GM19351 (cell line): ENCODE measurements around the gene LIN52.
"Not testable (repeated sequence)": the region's sequence is repeated elsewhere in the genome, so short reads cannot be mapped to it uniquely, and the experiment has no call there.

Experiments
- ATAC-seq: cut with Tn5 transposase; IDR thresholded peaks from one replicate; pipeline ENCODE4 v1.9.1; 2021; ENCODE audit warnings: mild to moderate bottlenecking, moderate library complexity; ENCODE audit not compliant: unreplicated experiment

LIN52 gene

DNA sequence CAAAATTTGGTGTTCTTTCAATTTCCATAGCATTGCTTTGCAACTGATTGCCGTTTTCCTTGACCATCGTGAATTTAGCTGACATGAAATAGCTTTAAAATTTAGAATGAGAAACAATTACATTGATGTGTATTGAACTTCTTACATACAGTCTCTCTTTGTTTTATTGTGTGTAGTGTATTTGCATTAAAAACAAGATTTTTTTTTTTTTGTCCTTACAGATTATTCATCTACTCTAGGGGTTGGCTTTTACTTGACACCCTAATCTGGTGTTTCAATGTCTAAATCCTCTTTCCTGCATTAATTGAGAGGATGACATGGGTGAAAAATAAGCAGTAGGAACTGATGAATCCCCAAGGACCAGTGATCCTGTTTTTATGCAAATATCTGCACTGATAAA, 20.6 kb downstream of the LIN52 start:
- no peak for ATAC-seq

DNA sequence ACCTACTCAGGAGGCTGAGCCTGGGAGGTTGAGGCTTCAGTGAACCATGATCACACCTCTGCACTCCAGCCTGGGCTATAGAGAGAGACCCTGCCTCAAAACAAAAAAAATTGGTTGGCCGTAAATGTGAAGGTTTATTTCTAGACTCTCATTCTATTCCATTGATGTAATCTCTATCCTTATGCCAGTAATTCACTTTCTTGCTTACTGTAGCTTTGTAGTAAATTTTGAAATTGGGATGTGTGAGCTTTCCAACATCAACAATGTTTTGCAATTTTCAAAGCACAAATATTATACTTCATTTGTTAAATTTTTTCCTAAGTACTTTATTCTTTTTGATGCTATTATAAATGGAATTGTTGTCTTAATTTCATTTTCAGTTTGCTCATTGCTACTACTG, 24.6 kb downstream of the LIN52 start:
- no peak for ATAC-seq

DNA sequence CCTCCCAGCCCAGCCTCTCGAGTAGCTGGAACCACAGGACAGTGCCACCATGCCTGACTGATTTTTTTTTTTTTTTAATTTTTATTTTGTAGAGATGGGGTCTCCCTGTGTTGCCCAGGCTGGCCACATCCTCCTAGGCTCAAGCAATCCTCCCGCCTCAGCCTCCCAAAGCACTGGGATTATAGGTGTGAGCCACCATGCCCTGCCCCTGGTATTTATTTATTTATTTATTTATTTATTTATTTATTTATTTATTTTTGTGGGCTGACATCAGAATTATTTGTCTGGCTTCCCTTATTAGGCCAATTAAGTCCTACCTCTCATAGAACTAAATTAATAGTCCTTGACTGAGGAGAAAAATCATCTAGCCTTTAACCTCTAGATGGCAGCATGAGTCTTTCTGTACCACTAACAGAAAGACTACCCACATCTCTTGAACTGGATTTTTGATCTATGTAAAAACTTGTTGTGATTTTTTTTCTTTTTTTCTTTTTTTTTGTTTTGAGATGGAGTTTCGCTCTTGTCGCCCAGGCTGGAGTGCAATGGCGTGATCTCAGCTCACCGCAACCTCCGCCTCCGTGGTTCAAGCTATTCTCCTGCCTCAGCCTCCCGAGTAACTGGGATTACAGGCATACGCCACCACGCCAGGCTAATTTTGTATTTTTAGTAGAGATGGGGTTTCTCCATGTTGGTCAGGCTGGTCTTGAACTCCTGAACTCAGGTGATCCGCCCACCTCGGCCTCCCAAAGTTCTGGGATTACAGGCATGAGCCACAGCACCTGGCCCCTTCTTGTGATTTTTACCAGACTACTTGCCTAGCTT, 26.9 kb downstream of the LIN52 start:
- not testable (repeated sequence) for ATAC-seq

DNA sequence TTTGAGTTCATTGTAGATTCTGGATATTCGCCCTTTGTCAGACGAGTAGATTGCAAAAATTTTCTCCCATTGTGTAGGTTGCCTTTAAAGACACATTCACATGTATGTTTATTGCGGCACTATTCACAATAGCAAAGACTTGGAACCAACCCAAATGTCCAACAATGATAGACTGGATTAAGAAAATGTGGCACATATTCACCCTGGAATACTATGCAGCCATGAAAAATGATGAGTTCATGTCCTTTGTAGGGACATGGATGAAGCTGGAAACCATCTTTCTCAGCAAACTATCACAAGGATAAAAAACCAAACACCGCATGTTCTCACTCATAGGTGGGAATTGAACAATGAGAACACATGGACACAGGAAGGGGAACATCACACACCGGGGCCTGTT, 40.7 kb downstream of the LIN52 start:
- not testable (repeated sequence) for ATAC-seq

DNA sequence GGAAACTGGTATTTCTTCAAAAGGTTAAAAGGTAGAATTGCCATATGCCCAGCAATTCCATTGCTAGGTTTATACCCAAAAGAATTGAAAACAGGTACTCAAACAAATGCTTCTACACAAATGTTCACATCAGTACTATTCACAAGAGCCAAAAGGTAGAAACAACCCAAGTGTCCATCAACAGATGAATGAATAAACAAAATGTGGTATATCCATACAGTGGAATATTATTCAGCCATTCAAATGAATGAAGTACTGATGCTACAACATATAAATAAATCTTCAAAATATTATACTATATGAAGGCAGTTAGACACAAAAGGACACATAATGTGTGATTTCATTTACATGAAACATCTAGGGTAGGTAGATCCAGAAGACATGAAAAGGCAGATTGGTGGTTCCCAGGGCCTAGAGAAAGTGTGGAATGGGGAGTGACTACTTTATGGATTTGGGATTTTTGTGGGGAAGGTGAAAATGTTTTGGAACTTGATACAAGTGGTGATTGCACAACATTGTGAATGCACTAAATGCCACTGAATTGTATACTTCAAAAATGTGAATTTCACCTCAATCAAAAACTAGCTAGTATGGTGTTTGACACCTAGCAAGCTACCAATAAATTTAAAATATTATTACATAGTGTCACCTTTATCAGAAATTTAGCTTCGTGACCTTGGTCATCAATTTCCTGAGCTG, 41.7 kb downstream of the LIN52 start:
- no peak for ATAC-seq

DNA sequence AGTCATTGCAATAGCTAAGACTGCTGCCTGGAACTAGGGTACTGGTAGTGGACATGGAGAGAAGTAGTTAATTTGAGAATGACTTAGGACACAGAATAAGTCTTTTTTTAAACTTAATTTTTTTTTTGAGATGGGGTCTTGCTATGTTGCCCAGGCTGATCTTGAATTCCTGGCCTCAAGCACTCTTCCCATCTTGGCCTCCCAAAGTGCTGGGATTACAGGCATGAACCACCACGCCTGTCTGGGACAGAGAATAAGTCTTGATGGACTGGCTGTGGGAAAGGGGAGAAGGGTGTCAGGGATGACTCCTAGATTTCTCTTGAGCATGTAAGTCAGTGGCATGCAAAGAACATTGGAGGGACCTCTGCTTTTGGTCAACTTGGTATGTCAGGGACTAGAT, 42.9 kb downstream of the LIN52 start:
- no peak for ATAC-seq

DNA sequence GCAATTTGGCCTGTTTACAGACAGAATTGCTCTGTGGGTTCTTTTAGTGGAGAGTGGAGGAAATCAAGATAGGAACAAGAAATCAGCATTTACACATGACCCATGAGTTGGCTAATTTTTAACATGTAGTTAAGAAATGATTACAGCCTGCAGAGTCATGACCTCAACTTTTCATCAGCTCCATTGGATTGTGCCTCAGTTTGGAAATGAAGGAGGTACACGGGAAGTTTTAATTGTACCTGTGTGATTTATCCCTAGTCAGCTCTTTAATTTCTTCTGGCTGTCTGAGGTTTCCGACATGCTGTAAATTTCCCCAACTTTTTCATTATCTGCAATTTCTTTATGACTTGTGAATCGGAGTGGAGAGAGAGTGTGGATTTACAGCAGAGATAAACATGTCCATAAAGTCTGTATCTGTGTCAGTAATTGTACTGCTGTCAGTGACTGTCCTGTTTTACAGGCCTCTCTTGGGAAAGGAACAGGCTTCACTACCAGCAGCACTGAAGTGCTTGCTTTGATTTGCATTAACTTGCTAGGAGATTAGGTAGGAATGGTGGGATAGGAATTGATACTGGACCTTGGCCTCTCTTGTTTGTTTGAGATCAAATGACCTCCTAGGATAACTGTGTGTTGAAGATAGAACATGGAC, 49.2 kb downstream of the LIN52 start:
- ATAC-seq = no peak

DNA sequence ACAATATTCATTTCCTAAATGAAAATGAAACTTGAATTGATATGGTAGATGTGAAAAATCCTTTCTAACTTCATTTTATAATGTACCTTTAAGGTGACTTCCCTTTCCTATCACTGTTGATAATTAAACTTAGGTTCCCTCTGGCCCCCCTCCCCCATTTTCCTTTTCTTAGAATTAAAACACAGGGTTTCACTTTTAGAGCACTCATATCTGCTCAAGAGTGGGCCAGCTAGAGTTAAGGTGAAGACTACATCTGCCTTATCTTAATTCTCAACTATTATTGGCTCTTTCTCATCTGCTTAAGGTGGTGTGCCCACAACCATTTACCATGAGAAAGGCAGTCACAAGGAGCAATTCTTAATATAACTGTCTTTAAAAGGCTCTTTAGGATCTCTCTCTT, 49.7 kb downstream of the LIN52 start:
- ATAC-seq = no peak

DNA sequence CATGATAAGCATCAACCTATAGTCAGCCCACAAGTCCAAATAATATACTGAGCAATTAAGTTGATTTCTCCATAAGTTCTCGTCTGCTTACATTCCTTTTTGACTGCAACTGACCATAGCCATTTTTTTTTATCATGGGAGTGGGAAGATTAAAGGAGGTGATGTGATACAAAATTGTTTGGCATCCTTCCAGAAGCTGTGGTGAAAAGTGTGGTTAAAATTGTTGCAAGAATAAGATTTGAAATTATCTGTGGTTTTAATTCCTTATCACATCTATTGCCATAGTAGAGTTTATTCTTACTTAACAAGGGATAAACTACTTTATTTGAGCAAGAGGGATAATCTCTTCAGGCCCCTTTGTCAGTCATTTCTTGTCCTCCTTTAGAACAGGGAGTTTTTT, 50.7 kb downstream of the LIN52 start:
- no peak for ATAC-seq

DNA sequence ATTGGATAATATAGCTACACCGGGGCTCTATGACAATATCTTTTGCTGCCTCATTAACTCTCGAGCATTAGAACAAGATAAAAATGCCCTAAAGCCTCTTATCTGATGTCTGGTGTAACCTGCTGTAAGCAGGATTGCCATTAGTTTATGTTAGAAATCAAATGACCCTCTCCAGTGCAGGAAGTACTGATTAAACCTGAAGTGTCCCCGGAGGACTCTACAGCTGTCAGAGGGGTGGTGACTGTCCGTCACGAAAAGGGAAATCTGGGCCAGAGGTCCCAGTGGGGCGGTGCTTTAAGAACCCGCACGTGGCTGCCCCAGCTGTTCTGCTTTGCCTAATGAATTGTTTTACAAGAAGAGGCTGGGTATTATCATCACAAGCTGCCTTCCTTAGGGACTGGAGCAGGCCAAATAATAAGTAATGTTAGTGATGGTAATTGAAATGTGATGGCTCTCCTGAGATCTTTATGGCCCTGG, 55.7 kb downstream of the LIN52 start:
- ATAC-seq = no peak

DNA sequence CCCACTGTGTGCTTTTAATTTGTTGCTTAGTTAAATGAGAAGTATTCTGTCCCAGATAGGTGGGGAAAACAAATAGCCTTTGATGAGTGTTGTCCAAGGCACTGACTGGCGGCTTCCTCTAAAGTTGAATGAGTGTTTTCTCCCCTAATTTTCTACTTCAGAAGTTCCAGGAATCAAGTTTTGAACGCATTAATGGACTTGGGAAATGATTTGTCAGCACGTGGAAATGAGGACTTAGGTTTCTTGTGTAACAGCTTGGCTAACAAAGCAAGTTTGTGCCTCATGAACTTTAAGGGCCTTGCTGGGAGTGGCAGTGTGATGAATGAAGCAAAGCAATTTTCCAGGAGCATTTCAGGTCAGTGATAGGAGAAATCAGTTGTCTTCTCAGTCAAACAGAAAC, 56.9 kb downstream of the LIN52 start:
- ATAC-seq = no peak

DNA sequence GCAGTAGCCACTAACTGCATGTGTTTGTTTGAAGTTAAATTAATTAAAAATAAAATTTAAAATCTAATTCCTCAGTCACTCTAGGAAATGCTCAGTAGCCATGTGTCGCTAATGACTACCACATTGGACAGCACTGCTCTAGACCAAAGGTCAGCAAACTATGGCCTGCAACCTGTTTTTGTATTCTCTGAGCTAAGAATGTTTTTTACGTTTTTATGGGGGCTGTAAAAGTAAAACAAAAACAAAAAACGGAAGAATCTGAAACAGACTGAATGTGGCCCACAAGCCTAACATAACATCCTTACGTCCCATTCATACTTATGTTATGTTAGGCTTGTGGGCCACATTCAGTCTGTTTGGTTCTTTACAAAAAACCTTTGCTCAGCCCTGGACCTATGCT, 57.8 kb downstream of the LIN52 start:
- no peak for ATAC-seq

DNA sequence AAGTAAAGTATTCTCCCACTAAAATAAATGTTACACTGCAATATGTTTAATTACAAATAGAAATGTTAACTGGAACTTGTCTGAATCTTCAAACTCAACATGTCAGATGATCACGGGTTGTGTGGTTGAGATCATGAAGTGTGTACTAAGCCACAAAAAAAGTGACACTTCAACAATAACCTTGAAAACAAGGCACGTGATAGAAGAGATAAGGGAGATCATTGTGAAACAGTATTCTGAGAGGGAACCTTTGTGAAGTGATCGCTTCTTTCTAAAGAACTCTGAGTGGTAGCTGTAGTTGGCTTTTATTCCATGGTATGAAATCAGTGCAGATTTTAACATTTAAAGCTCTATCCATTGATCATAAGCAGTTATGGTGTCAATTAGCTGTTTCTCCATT, 60.0 kb downstream of the LIN52 start:
- ATAC-seq = no peak

DNA sequence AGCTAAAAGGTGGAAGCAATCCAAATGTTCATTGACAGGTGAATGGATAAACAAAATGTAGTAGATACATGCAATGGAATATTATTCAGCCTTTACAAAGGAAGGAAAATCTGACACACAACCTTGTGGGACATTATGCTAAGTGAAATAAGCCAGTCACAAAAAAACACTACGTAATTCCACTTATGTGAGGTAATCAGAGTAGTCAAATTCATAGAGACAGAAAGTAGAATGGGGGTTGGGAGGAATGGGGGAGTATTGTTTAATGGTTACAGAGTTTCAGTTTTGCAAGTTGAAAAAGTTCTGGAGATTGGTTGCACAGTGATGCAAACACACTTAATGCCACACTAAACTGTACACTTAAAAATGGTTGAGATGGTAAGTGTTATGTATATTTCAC, 62.8 kb downstream of the LIN52 start:
- ATAC-seq = no peak

DNA sequence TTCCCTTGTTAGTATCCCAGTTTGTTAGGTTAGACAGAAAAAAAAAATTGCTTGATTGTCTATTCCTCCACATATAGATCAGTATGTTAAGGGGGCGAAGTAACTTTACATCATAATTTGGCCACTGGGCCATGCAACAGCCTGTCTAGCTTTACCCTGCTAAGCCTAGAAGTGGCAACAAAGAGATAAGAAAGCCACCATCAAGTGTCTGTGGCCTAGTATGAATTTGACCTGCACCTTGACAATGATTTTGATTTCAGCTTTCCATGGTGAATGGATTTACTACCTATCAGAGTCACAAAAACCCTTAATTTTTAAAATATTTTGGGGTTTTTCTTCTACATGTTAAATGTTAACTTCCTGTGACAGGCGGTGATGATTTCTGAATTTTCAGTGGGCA, 63.9 kb downstream of the LIN52 start:
- ATAC-seq = no peak

DNA sequence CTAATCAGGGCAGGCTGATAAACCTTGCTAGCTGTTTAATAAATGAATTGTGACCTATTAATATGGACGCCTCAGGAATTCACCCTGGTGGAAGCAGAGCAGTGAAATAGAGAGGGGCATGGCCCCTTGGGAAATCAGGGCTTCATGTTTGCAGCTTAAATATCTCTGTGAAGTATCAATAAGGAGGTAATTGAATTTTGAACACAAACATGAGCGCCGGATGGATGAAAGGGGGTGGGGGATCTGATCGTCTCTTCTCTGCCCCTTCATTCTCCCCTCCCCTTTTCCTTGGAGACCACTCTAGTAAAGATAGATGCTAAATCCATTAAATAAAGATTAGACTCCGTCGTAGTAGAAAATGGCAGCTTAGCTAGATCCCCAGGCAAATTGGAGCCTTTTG, 70.5 kb downstream of the LIN52 start:
- no peak for ATAC-seq

DNA sequence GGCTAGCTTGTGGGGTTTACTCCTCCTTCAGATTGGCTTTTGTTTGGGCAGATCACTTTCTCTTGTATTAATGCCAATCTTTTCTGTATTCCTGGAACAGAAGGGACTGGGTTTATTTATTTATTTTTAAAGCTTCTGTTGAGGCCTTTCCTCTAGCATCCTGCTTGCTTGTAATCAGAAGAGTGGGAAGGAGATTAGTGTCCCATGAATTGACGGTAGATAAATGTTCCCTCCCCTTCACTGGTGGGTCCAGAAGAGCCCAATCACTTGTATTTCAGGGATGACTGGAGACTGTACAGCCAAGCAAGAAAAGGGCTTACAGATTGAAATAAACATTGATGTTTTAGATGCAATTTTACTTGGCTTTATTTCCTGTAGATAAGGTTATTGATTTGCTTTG, 71.0 kb downstream of the LIN52 start:
- ATAC-seq = no peak

DNA sequence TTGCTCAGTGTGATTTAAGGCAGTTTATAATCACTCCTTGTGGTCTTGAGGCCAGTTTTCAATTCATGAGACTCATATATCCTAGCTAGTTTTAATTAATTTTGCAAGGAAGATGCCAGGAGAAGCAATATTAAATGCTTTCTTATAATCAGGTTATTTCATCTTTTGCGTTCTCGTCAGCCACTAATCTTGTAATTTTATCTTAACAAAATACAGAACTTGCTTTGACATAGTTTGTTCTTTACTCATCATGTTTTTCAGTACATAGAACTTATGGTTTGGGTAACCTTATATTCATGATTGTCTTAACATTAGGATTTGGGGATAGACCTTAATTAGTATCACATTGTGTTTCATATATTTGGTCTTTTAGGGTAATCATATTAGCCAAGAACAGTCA, 76.0 kb downstream of the LIN52 start:
- no peak for ATAC-seq

DNA sequence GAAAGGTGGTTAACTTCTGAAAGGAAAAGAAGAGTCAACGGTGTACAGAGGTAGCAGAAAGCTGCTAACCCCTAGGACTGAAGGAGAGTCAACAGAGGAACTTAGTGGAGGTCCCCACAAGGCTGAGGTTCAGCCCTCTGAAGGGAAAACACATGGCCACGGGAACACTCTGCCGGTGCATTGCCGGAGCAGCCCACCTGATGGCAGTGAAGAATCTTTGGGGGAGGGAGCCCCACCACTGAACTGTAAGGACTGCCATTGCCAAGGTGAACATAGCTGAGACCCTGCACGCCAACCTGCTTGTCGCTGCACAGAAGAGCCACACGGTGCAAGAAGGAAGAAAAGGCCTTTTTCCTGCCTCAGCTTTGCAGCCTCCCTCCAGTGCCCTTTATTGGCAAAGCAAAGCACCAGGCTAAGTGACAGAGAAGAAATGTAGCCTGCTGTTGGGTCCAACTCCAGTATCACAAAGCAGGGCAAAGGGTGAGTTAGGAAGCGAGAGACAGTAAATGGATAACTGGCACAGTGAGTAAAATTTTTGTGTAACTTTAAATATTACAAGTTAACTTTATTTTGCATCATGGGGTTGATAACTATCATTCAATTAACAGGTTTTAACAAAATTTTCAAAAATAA, 76.9 kb downstream of the LIN52 start:
- no peak for ATAC-seq

DNA sequence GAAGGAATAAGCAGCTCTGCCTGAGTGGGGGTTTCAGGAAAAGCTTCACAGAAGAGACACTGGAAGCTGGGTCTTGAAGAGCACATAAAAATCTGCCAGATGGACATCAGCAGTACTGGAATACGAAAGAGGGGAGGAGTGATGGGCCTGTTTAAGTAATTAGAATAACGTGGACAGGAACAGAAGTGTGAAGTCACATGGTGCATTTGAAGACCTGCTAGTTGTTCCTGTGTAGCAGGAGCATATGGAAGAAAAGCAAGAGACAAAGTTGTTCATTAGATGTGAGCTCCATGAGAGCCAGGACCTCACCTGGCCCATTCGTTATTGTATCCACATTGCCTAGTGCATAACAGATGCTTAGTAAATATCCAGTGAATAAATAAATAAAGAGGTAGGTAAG, 85.2 kb downstream of the LIN52 start:
- no peak for ATAC-seq

DNA sequence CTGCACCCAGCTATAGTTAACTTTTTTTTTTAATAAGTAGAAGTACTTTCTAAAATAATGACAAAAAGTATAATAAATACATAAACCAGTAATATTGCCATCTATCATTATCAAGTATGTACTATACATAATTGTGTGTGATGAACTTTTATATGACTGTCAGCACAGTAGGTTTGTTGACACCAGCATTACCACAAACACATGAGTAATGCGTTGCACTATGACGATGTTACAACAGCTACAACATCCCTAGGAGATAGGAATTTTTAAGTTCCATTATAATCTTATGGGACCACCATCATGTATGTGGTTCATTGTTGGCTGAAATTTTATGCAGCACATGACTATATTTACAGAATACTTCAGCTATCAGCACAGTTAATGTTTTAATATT, 91.6 kb downstream of the LIN52 start:
- ATAC-seq = no peak

DNA sequence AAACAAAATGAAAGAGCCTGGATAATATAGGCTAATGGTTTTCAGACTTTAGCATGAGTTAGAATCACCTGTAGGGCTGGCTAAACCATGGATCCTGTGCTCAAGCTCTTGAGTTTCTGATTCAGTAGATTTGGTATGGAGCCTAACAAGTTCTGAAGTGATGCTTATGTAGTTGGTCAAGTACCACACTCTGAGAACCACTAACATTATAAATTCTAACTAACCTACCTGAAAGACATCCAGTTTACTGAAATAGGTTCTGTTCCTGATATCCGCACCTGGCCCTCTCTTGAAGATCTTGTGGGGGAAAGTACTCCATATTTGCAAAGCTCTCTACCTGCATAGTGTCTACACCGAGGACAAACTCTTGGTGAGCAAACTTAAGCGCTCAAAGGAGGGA, 95.1 kb downstream of the LIN52 start:
- ATAC-seq = no peak
